GM13976 (cell line): ENCODE results near the gene SUSD1.

ENCODE experiments used
- DNase-seq: peaks from one replicate; pipeline ENCODE4 v3.0.0; 2012; ENCODE audit warnings: low spot score
- in situ Hi-C: fragments of 300-500 bp; cut with MboI; formaldehyde crosslinking; loops from one replicate; pipeline ENCODE4 v1.12.0; 2022; ENCODE audit warnings: low sequenced_read_pairs, mixed read lengths, inconsistent platforms; ENCODE audit not compliant: unreplicated experiment
- TF ChIP-seq, protein P1 (sequence below): IDR thresholded peaks from 2 replicates; pipeline ENCODE4 v1.5.1; 2012; ENCODE audit warnings: borderline replicate concordance, mild to moderate bottlenecking; ENCODE audit not compliant: insufficient read depth; ENCODE audit errors: extremely low read depth, missing control alignments, control extremely low read depth

Gene SUSD1

GRCh38 chr9:112157087-112157486 is 18.0 kb downstream of the SUSD1 start:
- no peak for DNase-seq
- TF ChIP-seq, protein P1, sequence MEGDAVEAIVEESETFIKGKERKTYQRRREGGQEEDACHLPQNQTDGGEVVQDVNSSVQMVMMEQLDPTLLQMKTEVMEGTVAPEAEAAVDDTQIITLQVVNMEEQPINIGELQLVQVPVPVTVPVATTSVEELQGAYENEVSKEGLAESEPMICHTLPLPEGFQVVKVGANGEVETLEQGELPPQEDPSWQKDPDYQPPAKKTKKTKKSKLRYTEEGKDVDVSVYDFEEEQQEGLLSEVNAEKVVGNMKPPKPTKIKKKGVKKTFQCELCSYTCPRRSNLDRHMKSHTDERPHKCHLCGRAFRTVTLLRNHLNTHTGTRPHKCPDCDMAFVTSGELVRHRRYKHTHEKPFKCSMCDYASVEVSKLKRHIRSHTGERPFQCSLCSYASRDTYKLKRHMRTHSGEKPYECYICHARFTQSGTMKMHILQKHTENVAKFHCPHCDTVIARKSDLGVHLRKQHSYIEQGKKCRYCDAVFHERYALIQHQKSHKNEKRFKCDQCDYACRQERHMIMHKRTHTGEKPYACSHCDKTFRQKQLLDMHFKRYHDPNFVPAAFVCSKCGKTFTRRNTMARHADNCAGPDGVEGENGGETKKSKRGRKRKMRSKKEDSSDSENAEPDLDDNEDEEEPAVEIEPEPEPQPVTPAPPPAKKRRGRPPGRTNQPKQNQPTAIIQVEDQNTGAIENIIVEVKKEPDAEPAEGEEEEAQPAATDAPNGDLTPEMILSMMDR = no peak
- in situ Hi-C loops = no loop called here

DNA sequence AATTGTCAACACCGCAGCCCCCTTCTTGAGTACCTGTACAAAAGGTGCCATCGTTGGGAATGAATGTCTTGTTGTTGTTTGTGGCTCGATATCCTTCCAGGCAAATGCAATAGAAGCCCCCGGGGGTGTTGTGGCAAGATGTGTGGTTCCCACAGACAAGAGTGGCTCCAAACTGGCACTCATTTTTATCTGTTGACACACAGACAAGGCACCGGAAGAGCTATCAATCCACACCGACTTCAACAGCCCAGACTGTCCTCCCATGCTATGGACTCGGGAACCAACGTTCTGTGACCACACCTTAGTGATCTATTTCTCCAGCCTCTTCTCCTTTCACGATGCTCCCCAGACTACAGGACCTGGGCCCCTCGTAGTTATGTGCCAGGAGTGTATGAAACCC is 25.9 kb downstream of the SUSD1 start:
- in situ Hi-C loops = no loop called here
- no peak for DNase-seq
- TF ChIP-seq, protein P1 = no peak

- DNase-seq = no peak
- TF ChIP-seq, protein P1 = no peak
- in situ Hi-C loops = no loop called here
Measured at GRCh38 chr9:112145886-112146285, 29.2 kb downstream of the SUSD1 start.

GRCh38 chr9:112144807-112145206 is 30.3 kb downstream of the SUSD1 start:
- no peak for DNase-seq
- TF ChIP-seq, protein P1 = no peak
- in situ Hi-C loops = no loop called here

DNA sequence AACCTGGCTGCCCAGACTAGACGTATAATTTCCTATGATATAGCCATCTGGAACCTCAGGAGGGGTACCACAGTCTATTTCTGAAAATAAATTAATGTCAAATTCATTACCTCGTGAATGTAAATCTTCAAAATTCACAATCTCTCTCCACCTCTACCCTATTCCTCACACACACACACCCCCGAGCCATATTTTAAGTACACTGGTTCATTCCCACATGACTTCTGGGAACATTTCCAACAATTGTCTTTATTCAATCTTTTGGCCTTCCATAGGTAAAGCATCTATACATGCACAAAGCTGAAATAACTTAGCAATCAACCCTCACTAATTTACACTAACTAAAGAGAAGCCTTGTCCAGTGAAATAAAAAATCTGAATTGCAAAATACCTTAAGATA is 32.7 kb downstream of the SUSD1 start:
- TF ChIP-seq, protein P1 = no peak
- no peak for DNase-seq
- in situ Hi-C loops = no loop called here

GRCh38 chr9:112140936-112141335 is 34.2 kb downstream of the SUSD1 start:
- TF ChIP-seq, protein P1 = no peak
- in situ Hi-C loops = no loop called here
- no peak for DNase-seq

- TF ChIP-seq, protein P1 = no peak
- in situ Hi-C loops = no loop called here
- no peak for DNase-seq
Measured at GRCh38 chr9:112137066-112137465, 38.0 kb downstream of the SUSD1 start.
